NCI-H1436 (cell line): ENCODE measurements around the gene CREB3L2.

ENCODE experiments used
- DNase-seq: peaks from one replicate; lab custom pipeline; 2025; lab: John Stamatoyannopoulos, UW

Gene CREB3L2

DNA sequence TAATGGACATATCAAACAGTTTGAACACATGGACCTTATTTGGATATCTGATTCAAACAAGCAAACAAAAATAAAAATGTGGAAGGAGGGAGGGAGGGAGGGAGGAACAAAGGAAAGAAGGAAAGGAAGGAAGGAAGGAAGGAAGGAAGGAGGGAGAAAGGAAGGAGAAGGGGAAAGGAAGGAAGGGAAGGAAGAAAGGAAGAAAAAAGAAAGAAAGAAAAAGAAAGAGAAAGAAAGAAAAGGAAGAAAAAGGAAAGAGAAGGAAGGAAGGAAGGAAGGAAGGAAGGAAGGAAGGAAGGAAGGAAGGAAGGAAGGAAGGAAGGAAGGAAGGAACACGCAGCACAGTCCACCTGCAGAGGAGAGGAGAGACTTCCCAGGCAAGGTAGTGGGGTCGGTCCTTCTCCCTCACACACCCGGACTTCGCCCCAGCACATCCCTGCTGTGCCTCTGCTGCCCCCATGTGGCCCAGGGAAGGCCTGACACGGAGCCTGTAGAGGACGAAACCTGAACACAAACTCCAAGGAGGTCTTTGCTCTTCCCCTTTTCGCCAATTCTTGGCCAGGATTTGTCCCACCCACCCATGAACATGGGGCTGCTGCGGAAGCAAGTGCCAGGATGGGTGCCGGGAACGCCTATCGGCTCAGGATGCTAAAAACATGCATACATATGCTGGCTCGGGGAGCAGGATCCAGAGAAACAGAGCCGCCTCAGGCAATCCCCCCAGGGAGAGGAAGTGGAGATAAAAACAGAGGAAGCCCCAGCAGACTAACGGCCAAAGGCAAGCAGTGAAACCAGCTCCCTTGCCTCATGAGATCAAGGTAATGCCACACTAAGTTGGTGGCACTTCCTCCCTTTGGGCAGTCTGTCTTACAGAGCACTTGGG, 102.8 kb downstream of the CREB3L2 start:
- DNase-seq, result peak; percentile 75

DNA sequence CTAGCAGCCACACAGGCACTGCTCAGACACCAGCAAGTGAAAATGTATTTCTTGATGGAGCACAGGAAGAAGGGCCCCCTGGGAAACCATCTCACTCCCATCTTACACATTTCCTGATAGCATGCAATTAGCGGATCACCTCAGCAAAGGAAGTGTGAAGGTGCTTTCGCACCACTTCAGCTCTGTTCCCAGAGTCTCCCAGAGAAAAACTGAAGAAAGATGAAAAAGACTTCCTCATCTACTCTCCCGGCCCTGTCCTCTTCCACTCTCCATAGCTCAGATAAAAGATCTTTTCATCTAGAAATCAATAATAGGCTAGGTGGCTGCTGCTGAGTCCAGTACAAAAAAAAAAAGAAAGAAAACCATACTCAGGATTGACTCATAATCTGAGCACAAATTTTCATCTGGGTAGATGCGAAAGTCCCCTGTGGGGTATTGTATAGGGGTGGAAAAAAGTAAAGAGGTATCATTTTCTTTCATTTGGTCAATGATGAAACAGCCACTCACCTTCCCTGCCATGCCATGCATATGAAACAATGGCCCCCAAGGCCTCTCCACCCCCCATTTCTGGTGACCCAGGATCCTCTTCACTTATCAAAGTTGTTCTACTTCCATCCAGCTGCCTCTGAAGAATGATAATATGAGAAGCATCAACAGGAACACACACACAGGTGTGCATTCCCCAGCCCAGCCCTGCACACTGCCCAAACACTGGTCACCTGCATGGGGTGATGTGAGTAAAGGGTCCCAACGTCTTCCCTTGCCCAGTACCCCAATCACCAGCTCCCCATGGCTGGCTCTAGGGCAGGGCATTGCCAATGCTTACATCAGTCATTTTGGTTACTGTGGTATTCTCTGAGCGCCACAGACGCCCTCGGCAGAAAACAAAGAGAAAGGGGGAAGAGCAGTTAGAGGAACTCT, 106.3 kb downstream of the CREB3L2 start:
- DNase-seq, result no peak

DNA sequence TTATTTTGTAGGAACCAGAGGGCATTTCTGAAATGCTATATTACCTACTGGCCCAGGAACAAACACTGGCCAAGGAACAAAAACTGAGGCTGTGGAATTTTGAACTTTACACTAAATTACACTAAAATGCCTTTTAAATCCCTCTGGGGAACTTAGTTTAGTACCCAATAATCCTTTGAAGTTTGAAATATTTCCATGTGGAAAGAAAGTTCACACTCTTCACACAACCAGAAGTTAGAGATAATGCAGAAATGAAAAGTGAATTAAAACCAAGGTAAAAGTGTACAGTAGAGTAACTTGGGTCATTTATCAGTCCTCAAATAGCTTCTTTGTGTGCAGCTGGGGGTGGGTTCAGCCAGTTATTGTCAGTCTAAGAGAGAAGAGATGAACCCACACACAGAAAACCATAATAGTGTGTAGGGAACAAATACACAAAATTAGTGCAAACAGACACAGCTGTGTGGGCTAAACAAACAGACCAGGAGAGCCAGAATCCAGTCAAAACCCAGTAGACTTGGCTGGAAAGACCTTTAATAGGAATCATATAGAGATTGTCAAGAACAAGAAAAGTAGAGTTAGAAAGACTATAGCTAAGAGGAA, 108.6 kb downstream of the CREB3L2 start:
- no peak for DNase-seq

DNA sequence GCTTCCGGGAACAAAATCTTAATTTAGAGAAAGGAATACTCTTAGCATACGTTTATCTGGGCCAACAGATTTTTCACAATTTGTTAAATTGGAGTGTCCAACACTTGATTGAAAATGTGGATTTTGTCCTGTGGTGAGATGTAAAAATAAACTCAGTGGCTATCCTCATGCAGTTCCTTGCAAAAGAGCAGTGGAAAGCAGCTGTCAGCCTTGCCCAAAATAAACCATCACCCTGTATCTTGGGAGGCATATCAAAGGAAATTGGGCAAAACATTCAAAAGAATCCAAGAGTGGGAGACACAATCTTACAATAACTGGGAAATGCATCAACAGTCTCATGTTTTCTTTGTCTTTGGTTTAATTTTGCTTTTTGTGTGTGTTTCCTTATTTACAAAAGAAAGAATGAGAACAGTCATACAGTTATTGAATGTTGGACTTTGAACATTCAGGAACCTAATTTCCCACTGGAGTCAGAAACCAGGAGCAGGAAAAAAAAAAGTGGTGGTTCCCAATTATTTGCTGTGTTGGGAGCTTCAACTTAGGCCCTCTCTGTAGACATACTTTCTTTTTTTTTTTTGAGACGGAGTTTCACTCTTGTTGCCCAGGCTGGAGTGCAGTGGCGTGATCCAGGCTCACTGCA, 110.8 kb downstream of the CREB3L2 start:
- DNase-seq, result no peak

DNA sequence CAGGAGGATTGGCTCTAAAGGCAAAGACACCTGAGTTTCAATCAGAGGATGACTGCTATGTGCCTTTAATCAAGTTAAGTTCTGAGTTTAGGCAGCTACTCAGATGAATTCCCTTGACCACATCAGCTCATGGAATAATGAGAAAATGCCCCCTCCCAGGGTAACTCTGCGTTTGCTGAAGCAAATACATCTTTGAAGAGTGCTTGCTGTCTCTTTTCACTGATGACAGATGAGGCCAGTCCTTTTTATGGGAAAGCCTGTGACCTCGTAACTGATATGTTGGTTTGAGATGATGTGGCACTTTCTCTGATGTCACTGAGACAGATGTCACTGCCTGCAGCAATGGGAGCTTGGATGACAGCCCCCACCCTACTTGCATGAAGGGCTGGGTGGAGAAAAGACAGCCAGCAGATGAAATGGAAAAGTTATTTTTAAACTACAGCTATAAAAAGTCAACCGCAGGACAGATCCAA, 111.4 kb downstream of the CREB3L2 start:
- DNase-seq, result no peak

DNA sequence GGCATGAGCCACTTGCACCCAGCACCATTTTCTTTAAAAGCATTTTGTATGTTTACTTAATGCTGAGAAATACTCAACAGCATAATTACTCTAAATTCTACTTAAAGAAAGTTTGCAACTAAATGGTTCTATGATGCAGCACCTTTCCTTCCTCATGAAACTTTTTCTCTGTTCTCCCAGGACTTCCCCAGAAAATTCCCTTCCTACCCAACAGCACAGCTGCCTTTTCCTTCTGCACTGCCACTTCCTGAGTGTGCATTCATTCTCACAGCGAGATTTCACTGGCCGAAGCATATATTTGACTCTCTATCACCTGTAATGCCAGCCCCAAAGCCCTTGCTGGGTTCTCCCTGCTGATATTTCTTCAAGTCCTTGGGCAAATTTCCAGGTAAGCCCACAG, 113.6 kb downstream of the CREB3L2 start:
- DNase-seq, result no peak

DNA sequence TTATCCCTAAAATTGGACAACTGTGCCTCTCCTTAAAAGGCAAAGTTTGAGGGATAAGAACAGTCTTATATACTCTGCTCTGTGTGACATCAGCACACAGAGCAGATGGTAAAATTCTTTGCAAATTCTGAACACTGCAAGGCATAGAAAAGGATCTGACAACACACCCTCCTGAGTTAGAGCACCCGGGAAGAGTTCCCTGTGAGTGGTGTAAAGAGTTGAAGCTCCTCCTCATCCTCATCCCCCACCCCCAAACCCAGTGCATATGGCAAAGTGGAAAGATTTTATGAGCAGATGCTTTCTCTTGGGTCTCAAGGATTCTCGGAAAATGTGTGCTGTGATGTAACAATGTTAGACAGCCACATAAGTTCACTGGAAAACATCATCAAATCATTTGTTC, 115.1 kb downstream of the CREB3L2 start:
- no peak for DNase-seq

DNA sequence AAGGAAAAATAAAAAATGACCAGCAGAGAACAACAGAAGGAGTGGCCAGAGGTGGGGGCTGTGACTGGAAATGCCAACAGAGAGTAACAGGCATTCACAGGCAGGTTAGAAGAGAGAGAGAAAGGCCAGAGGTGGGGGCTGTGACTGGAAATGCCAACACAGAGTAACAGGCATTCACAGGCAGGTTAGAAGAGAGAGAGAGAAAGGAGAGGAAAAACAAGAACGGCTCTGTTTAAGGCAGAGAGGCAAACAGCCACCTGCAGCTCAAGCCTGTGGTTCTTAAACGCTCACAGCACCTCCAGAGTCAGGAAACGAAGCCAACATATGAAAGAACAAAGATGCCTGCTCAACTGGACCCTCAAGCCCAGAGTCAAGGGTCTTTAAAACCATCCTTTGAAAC, 115.6 kb downstream of the CREB3L2 start:
- DNase-seq, result no peak

DNA sequence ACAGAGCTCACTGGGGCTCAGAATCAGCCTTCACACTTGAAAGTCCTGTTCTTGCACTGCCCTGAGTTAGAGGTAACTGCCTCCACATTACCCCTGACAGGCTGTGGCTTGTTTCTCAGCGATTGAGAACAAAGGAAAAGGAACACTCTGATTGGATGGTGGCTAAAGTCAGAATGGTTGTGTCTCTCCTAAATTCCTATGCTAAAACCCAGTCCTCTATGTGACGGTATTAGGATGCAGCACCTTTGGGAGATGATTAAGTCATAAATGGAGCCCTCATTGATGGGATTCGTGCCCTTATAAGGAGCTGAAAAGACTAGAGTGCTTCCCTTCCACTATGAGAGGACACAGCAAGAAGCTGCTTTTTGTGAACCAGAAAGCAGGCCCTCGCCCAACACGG, 116.2 kb downstream of the CREB3L2 start:
- DNase-seq, result no peak

DNA sequence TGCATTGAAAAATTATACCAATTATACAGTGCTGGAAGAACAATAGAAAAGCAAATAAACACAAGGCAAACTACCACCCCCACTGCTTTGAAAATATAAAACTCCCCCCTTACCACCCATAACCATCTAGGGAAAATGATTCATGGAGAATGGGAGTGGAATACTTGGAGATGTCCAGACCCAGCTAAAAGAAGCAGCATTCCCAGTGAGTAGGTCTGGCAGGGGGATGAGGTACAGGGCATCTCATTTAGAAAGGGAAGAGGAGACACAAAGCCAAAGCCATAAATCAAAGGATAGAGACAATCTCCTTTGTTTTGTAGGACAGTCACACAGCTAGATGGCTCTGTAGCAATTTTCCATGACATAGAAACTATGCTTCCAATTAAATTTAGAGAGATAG, 119.1 kb downstream of the CREB3L2 start:
- DNase-seq, result no peak

DNA sequence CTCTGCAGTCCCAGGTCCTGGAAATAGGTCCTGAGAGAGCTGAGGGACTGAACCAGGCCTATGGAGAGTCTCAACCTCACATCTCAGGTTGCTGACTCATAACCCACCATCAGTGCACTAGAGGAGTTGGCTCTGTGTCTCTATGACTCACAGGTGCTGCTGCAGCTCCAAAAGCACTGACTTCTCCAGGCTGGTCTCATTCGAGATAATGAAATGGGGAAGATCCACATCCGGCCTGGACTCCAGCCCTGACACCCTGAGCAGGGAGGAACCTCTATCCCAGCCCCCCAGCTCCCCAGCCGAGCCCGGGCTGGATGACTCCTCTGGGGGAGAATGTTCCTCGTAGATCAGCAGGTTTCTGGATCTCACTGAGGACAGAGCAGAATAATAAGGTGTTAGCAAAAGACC, 119.6 kb downstream of the CREB3L2 start:
- no peak for DNase-seq

DNA sequence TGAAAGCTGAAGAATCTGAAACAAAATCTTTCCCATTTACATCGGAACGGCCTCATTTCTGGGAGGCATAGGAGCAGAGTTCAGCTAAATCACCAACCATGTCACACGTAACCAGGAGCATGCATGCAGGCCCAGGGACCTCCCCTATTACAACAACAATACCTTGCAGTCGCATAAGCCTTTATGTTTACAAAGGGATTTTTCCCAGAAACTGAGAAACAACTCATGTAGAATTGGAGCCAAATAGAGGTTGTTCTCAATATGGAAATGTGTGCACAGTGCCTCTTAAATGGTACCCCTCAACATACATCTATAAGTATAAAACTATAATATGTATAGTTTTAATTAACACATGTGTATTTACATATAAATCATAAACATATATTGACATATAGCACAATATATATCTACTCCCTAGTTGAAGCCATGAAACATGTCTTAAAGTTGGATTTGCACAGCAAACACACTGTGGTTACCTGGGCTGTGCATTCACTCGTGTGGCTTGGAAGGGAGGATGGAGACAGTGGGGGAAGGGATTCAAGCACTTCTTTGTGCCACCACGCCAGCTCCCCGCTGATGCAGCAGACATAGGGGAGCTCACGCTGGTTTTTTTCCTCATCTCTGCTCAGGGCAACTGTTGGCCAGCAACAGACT, 120.2 kb downstream of the CREB3L2 start:
- DNase-seq, result no peak

DNA sequence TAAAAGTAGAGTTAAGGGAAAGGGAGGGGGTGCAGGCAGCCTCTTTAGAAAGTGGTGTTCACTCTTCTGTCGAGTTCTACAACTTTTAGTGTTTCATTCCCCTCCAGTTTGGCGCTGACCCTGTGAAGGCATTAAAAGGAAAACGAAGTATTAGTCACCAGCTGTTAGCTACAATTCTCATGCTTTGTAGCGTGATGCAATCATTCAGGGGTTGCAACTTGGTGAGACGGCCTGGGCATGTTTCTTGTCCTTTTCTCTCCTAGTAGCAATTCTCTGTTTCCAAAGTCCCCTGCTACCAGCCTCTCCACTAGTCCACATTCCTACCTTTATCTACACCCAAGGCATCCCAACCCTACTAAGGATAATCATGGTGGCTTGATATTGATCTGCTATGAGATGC, 121.5 kb downstream of the CREB3L2 start:
- DNase-seq, result no peak

DNA sequence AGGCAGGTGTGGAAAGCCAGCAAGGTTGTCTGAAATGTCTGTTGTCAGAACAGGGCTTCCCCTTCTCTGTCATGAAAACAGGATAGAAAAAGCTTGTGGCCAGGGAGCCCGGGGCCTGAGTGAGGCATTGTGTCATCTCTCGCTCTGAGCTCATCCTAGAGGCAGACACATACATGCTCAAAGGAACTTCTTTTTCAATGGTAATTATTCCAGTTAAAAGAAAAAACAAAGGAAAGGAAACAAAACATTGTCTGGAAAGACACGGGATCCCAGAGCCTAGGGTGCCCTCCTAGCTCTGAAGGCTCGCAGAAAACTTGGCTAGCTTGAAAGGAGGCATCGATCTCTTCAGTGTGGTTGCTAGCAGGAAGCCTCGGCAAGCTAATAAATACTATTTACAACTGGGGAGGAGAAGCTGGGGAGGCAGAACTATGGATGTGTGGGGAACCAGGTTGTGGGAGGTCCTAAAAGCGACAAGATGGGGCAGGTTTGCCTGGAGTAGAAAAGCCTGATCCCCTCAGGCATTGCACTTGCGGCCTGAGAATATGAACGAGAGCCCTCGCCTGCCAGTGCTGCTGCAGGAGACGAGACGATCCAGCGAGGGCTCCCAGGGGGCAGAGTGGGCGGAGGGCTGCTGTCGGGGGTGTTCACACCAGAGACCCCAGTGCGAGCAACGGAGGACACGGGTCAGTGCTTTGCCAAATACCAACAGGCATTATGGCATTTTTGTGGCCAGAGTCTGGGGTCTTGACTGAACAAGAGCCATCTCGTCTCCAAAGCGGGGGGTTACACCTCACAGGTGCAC, 122.3 kb downstream of the CREB3L2 start:
- no peak for DNase-seq

DNA sequence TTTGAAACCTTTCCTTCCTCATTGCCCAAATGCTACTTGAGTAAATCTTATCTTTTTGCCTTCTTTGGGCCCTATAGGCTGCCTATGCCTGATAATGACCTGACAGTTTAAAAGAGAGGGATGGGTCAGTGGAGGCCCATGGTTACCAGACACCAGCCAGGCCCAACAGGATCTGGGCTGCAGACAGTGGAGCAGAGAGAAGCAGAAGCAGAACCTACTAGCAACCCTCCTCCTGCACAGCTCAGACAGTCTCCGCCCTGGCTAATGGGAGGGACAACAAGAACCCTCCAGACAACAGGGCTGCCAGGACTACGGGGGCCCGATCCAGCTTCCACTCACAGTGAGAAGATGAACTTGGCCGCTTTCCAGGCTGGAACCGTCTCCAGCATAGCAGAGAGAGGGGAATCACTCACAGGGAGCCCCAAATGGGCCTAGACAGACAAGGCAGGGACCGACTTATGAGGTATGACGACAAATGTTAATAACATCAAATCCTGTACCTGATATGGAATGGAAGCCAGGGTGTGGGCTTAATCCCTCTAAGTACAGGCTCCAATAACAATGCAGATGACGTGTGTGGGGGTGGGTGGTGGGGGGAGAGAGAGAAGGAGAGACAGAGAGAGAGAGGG, 123.4 kb downstream of the CREB3L2 start:
- no peak for DNase-seq

DNA sequence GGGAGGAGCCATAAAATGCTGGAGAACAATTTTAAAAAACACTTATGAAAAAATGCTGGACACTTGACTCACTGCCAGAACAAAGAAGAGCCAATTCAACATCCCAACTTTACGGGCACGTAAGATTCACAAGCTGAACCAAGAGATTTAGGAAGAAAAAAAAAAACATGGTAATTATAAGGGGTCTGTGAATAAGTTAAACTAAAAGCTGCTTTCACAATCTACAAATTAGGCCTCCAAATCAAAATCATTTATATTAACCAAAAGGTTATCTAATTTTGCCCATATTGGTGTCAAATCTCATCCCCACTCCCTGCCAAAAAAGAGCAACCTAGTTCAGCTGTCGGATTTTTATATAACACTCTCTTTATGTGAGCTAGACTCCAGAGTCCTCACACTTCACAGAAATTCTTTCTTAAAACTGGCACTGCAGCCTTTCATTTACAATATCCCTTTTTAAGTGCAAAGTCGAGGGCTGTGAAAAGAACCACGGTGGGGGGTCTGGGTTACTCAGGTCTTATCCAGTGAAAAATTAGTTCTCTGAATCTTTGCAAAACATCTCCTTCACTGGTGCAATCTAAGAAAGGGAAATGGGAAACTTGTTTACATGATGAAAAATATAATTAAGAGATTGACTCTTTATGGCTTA, 124.7 kb downstream of the CREB3L2 start:
- no peak for DNase-seq

DNA sequence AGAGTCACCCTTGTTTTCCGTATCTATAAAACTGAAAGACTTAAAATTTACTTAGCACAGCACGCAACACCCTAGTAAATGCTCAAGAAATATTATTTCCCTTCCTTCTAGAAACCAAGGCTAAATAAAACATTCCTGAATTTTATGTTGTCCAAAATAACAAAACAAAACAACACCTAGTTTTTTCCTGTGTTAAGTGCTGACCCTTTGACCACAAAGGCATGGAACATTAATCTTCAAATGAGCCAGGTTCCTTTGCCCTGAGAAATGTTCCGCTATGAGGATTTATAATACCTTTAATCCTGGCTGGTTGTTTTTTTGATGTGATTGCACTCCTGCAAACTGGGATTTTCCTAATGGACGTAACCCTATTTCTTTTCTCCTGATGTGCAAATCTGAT, 126.1 kb downstream of the CREB3L2 start:
- DNase-seq, result no peak

DNA sequence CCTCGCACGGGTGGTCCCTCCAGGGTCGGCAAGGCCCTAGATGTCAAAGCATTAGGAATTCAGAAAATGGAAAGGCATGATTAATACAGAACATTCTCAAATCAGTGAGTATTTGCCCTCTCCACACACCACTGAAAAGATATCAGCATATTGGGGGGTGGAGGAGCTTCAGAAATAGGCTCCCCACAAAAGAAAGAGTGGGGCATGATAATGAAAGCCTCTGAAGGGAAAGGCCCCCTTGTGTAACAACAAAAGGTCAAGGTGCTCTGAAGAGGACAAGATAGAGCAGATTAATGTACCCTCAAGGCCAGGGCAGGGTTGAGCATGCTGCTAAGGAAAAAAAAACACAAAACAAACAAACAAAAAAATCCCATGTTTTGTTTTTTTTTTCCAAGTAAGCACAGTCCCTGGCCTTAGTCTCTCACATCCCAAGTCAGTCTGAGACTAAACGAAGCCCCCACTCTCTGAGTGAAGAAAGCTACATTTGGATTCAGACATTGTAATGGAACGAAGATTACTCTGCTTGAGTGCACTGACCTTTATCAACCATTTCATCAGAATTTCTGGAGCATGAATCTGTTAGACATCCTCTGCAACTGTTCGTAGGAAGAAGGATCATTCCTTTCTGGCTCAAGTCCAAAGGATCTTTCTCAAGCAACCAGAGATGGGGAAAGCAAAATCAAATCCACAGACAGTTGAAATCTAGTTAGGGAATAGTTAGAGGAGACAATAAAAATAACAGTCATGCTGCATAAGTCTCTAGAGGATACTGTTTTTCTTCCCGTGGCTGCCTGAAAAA, 127.7 kb downstream of the CREB3L2 start:
- no peak for DNase-seq

DNA sequence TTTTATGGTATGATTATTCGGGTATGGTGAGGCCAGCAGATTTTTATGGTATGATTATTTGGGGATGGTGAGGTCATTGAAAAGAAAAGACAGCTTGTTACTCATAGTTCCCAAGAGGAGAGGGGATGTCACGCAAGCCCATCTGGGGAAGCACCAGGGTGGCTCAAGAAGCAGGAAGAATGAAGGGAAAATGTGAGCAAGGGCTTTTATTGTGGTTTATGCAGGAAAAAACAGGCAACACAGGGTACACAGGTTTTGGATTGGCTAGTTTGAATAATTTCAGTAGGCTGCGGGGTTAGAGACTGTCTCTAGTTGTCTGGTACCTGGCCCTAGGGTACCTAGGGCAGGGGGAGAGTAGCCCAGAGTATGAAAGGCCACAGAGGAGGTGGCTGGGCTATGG, 128.4 kb downstream of the CREB3L2 start:
- no peak for DNase-seq
